HCEC 1CT (cell line): ENCODE results near the gene AKAP7.
"Not testable (repeated sequence)": the region's sequence is repeated elsewhere in the genome, so short reads cannot be mapped to it uniquely, and the experiment has no call there.

Source experiments
- DNase-seq: peaks from one replicate; pipeline ENCODE4 v3.0.0-alpha.2; 2017

The AKAP7 gene

GRCh38 chr6:131300826-131301225 is 165.6 kb downstream of the AKAP7 start:
- DNase-seq, result not testable (repeated sequence)

DNA sequence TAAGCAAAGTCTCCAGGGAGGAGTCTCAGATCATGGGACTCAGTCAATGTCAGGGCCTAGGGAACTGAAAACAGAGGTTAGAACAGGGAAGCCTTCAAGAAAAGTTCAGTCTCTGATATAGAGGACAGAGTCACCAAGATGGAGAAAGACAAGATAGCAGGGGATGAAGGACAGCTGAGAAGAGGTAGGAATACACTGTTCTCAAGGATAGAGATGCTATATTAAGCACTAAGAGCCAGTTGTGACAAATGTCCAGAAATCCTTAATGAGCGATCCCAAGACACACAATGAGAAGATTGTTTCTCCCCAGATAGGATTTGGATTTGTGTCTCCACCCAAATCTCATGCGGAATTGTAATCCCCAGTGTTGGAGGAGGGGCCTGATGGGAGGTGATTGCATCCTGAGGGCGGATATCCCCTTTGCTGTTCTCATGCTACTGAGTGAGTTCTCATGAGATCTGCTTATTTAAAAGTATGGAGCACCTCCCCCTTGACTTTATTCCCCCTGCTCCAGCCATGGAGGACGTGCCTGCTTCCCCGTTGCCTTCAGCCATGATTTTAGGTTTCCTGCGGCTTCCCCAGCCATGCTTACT is 168.2 kb downstream of the AKAP7 start:
- DNase-seq, result no peak

DNA sequence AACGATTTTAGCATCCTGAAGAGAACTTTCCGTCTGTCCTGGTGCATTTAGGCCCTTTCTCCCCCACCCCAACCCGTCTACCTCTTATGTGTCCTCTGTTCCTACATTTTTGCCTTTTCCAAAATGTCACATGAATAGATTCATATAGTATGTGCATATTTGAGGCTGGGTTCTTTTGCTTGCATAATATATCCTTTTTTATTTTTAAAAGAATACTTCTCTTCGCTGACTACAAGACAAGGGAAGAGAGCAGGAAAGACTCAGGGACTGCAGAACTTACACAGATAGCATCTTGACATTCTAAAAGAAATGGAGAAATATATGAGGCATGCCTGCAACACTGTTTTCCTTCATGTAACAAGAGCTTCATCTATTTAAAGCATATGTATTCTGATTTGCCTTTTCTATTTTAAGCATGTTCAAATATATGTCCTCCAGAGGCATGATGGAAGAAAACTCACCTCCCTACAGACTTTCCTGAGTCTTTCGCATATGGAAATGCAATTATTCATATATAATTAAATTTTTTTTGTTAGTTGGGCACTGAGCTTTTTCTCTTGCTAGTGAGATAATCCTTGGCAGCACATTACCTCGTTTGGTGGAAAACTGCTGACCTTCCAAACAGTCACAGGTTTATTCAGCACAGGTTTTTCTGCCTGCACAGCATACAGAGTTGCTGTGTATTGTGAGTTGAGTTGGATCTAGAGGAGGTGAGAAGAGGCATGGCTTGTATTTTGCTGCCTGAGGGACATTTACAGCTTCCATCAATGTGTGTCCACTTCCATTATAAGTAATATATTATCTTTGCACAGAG is 170.0 kb downstream of the AKAP7 start:
- DNase-seq, result no peak

GRCh38 chr6:131309437-131309836 is 174.2 kb downstream of the AKAP7 start:
- DNase-seq, result no peak

- DNase-seq, result no peak
Measured at GRCh38 chr6:131314838-131315237, 179.6 kb downstream of the AKAP7 start.

DNA sequence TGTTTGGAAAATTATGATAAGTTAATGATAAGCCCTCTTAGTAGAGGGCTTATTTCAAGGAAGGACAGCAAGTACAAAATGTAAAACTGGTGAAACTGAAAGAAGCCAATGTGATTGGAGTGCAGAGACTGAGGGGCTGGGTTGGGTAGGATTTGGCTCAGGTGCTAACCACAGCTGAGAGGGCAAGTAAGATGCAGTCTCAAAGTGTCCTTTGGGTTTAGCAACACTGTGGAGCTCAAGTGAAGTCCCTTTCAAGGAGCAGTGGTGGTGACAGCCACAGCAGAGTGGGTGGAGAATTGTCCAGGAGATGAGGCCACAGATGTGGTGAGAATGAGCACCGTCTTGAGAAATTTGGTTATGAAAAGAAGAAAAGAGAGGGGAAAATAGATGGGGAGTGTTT is 181.4 kb downstream of the AKAP7 start:
- no peak for DNase-seq

GRCh38 chr6:131317516-131317915 is 182.2 kb downstream of the AKAP7 start:
- no peak for DNase-seq

DNA sequence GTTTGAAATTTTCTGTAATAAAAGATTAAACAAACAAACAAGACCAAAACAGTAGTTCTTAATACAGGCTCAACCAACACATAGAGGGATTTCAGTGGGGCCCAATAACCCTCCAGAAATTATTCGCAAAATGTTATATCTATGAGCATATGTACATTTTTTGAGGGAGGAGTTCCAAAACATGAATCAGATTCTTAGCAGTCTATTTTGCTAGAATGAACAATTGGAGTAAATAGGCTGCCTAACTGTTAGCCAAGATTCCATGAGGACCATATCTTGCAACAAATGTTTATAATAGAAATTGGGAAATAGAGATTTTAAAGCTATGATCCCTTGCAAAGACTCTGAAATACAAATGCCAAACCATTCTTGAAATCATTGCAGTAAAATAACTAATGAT is 186.3 kb downstream of the AKAP7 start:
- no peak for DNase-seq

- no peak for DNase-seq
Measured at GRCh38 chr6:131322125-131322524, 186.9 kb downstream of the AKAP7 start.

DNA sequence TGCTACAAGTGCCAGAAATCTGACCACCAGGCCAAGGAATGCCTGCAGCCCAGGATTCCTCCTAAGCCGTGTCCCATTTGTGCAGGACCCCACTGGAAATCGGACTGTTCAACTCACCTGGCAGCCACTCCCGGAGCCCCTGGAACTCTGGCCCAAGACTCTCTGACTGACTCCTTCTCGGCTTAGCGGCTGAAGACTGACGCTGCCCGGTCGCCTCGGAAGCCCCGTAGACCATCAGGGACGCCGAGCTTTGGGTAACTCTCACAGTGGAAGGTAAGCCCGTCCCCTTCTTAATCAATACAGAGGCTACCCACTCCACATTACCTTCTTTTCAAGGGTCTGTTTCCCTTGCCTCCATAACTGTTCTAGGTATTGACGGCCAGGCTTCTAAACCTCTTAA is 190.4 kb downstream of the AKAP7 start:
- not testable (repeated sequence) for DNase-seq

GRCh38 chr6:131328727-131329126 is 193.5 kb downstream of the AKAP7 start:
- not testable (repeated sequence) for DNase-seq

DNA sequence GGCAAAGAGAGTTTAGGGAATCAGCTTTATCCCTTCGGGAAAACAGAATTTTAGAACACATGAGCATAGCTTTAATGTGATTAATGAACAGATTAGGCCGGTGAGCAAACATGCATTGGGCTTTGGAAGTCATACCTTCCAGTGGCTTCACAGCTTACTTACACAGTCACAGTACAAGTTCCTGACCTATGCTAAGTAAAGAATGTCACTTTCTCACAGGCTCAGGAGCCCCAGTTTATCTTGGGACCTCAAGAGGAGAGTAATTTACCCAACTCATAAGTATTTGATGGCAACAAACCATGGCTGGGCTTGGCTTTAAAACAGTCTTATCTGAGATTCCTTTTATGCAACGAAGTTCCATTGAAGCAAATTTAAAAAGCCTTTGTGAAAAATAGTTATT is 195.9 kb downstream of the AKAP7 start:
- DNase-seq, result no peak

GRCh38 chr6:131331873-131332781 is 196.9 kb downstream of the AKAP7 start:
- no peak for DNase-seq
